H9 (cell line): ENCODE results near the gene DCX. TPM values are rescaled to one million over a fixed set of nuclear protein-coding genes. Genes with fewer than 3 reads are reported as not detected.

ENCODE experiments used
- DNase-seq: peaks from one replicate; pipeline ENCODE4 v3.0.0-alpha.2; 2017
- H2AFZ ChIP-seq: one replicate; pipeline ENCODE4 v1.6.1; 2013; ENCODE audit warnings: mild to moderate bottlenecking, low read length, control low read depth, moderate library complexity
- H2AK5ac ChIP-seq: 2 replicates; pipeline ENCODE4 v1.6.1; 2013; ENCODE audit warnings: low read length, control low read depth, mixed read lengths; ENCODE audit not compliant: insufficient read length
- H2BK120ac ChIP-seq: one replicate; pipeline ENCODE4 v1.6.1; 2013; ENCODE audit warnings: low read depth, mild to moderate bottlenecking, low read length, control low read depth, inconsistent platforms; ENCODE audit not compliant: poor library complexity, severe bottlenecking
- H2BK12ac ChIP-seq: 2 replicates; pipeline ENCODE4 v1.6.1; 2013; ENCODE audit warnings: low read length, control low read depth, mixed read lengths, low read depth; ENCODE audit not compliant: insufficient read length
- H2BK15ac ChIP-seq: 2 replicates; pipeline ENCODE4 v1.6.1; 2013; ENCODE audit warnings: low read depth, low read length, control low read depth
- H2BK20ac ChIP-seq: one replicate; pipeline ENCODE4 v1.6.1; 2013; ENCODE audit warnings: low read depth, mild to moderate bottlenecking, low read length, control low read depth, inconsistent platforms; ENCODE audit not compliant: poor library complexity, severe bottlenecking
- H2BK5ac ChIP-seq: 2 replicates; pipeline ENCODE4 v1.6.1; 2013; ENCODE audit warnings: low read length, control low read depth, mixed read lengths; ENCODE audit not compliant: insufficient read length
- H3K14ac ChIP-seq: 2 replicates; pipeline ENCODE4 v1.6.1; 2013; ENCODE audit warnings: low read length, control low read depth; ENCODE audit not compliant: insufficient read depth
- H3K18ac ChIP-seq: 2 replicates; pipeline ENCODE4 v1.6.1; 2013; ENCODE audit warnings: low read depth, mild to moderate bottlenecking, mixed read lengths, low read length, control low read depth; ENCODE audit not compliant: insufficient read length
- H3K23ac ChIP-seq: 2 replicates; pipeline ENCODE4 v1.6.1; 2013; ENCODE audit warnings: low read length, control low read depth, mixed read lengths, low read depth; ENCODE audit not compliant: insufficient read length
- H3K23me2 ChIP-seq: 2 replicates; pipeline ENCODE4 v1.6.1; 2013; ENCODE audit warnings: low read depth, mild to moderate bottlenecking, mixed read lengths, low read length, control low read depth; ENCODE audit not compliant: insufficient read length, poor library complexity, severe bottlenecking
- H3K27ac ChIP-seq: 2 replicates; pipeline ENCODE4 v1.5.1; 2013; ENCODE audit warnings: low read length, control low read depth, mixed read lengths, low read depth; ENCODE audit not compliant: insufficient read length
- H3K27me3 ChIP-seq: 2 replicates; pipeline ENCODE4 v1.6.1; 2013; ENCODE audit warnings: low read length, control low read depth, inconsistent platforms; ENCODE audit not compliant: insufficient read depth
- H3K4ac ChIP-seq: 2 replicates; pipeline ENCODE4 v1.6.1; 2013; ENCODE audit warnings: low read depth, mild to moderate bottlenecking, control low read depth, inconsistent platforms, low read length, moderate library complexity
- H3K4me1 ChIP-seq: 2 replicates; pipeline ENCODE4 v1.6.1; 2013; ENCODE audit warnings: low read length, control low read depth, inconsistent platforms; ENCODE audit not compliant: insufficient read depth
- H3K4me2 ChIP-seq: 2 replicates; pipeline ENCODE4 v1.6.1; 2013; ENCODE audit warnings: low read length, control low read depth, mixed read lengths; ENCODE audit not compliant: insufficient read length, insufficient read depth
- H3K56ac ChIP-seq: 2 replicates; pipeline ENCODE4 v1.6.1; 2013; ENCODE audit warnings: low read depth, mild to moderate bottlenecking, mixed read lengths, low read length, control low read depth; ENCODE audit not compliant: insufficient read length
- H3K79me1 ChIP-seq: 2 replicates; pipeline ENCODE4 v1.6.1; 2013; ENCODE audit warnings: low read depth, mild to moderate bottlenecking, moderate library complexity, low read length, control low read depth, inconsistent platforms; ENCODE audit not compliant: insufficient read depth, poor library complexity, severe bottlenecking
- H3K79me2 ChIP-seq: 2 replicates; pipeline ENCODE4 v1.6.1; 2013; ENCODE audit warnings: low read length, control low read depth, inconsistent platforms; ENCODE audit not compliant: insufficient read depth
- H3K9ac ChIP-seq: 2 replicates; pipeline ENCODE4 v1.6.1; 2013; ENCODE audit warnings: low read length, control low read depth, mixed read lengths; ENCODE audit not compliant: insufficient read length; ENCODE audit errors: extremely low read depth
- H3K9me3 ChIP-seq: one replicate; pipeline ENCODE4 v1.6.1; 2013; ENCODE audit warnings: low read depth, low read length, inconsistent platforms; ENCODE audit not compliant: control insufficient read depth
- H3T11ph ChIP-seq: one replicate; pipeline ENCODE4 v1.6.1; 2013; ENCODE audit warnings: mild to moderate bottlenecking, low read length, control low read depth, inconsistent platforms
- H4K20me1 ChIP-seq: one replicate; pipeline ENCODE4 v1.6.1; 2013; ENCODE audit not compliant: control insufficient read depth, insufficient read length, insufficient read depth
- H4K5ac ChIP-seq: 2 replicates; pipeline ENCODE4 v1.6.1; 2013; ENCODE audit warnings: low read depth, mild to moderate bottlenecking, mixed read lengths, low read length, control low read depth; ENCODE audit not compliant: insufficient read length
- H4K8ac ChIP-seq: replicated peaks from 2 replicates; pipeline ENCODE4 v1.6.1; 2013; ENCODE audit warnings: low read length, control low read depth, mixed read lengths, low read depth; ENCODE audit not compliant: insufficient read length
- H4K91ac ChIP-seq: 2 replicates; pipeline ENCODE4 v1.6.1; 2013; ENCODE audit warnings: low read depth, mild to moderate bottlenecking, moderate library complexity, mixed read lengths, low read length, control low read depth; ENCODE audit not compliant: insufficient read length
- H3K27ac Mint-ChIP-seq, 3 experiments: 2 replicates in 2 of 3; 3 replicates in 1 of 3; pipeline ENCODE4 v1.8.0; 2020 to 2021; ENCODE audit warnings: mixed read lengths in 3 of 3, mild to moderate bottlenecking in 1 of 3, moderate library complexity in 1 of 3
- H3K27me3 Mint-ChIP-seq: 2 replicates; pipeline ENCODE4 v1.8.0; 2021; ENCODE audit warnings: low read depth, mild to moderate bottlenecking, moderate library complexity, mixed read lengths
- H3K36me3 Mint-ChIP-seq, 3 experiments: 2 replicates in 2 of 3; 3 replicates in 1 of 3; pipeline ENCODE4 v1.8.0; 2020 to 2021; ENCODE audit warnings: low read depth in 3 of 3, mixed read lengths in 3 of 3; ENCODE audit not compliant: insufficient read depth in 1 of 3
- H3K4me1 Mint-ChIP-seq, 2 experiments: 2 replicates each; pipeline ENCODE4 v1.8.0; 2020; ENCODE audit warnings: mixed read lengths in 2 of 2
- H3K4me3 Mint-ChIP-seq, 2 experiments: 2 replicates in 1 of 2; 3 replicates in 1 of 2; pipeline ENCODE4 v1.8.0; 2020 to 2021; ENCODE audit warnings: mild to moderate bottlenecking in 2 of 2, mixed read lengths in 2 of 2, moderate library complexity in 1 of 2
- H3K9me3 Mint-ChIP-seq, 2 experiments: 2 replicates in 1 of 2; 3 replicates in 1 of 2; pipeline ENCODE4 v1.8.0; 2020; ENCODE audit warnings: mild to moderate bottlenecking in 2 of 2, mixed read lengths in 2 of 2, moderate library complexity in 1 of 2
- CTCF ChIP-seq: fragments of 200-600 bp; sonication (generic); conservative IDR thresholded peaks from 3 replicates; pipeline ENCODE4 v1.8.0; 2021; ENCODE audit warnings: antibody characterized with exemption, mild to moderate bottlenecking
- WGBS: extraction: QIAGEN DNeasy Blood & Tissue Kit; methylation state at CpG from one replicate; pipeline ENCODE4 v1.1.7; 2013; ENCODE audit warnings: missing lambda C conversion rate, low lambda C conversion rate, mixed read lengths; ENCODE audit not compliant: insufficient read length; ENCODE audit errors: extremely low coverage; 5-methylcytosine and 5-hydroxymethylcytosine counted together
- total RNA-seq: library from RNA; stranded (reverse); gene quantifications from 2 replicates; pipeline ENCODE4 v1.2.1, GENCODE V29; 2021

Gene DCX
- total RNA-seq, 1 experiment from 2014 or later = 2.0 TPM

GRCh38 chrX:111268506-111268905 is 143.5 kb downstream of the DCX start:
- WGBS = no CpG with 5 or more reads among the region's 2 CpGs
- H2BK120ac ChIP-seq = no peak overlapping the region
- H2BK12ac ChIP-seq = no peak overlapping the region
- no peak overlapping the region for H3K4ac ChIP-seq
- no peak overlapping the region for H3K4me2 ChIP-seq
- H3K27me3 Mint-ChIP-seq = no peaks in the 10 kb centered on the region
- no peak overlapping the region for H3K27ac Mint-ChIP-seq
- H3K14ac ChIP-seq = no peak overlapping the region
- H3K9me3 ChIP-seq = no peaks in the 10 kb centered on the region
- no peak for DNase-seq
- no peak overlapping the region for H2AFZ ChIP-seq
- no peaks in the 10 kb centered on the region for H3K9me3 Mint-ChIP-seq
- no peak overlapping the region for H4K91ac ChIP-seq
- H3K4me1 Mint-ChIP-seq = peaks cover 24 to 29% of the 10 kb centered on the region in 2 experiments
- no peak overlapping the region for H3K56ac ChIP-seq
- no peak overlapping the region for H2BK20ac ChIP-seq
- no peak overlapping the region for H3K27ac ChIP-seq
- H3K36me3 Mint-ChIP-seq = no peaks in the 10 kb centered on the region
- no peak overlapping the region for H4K8ac ChIP-seq
- no peaks in the 10 kb centered on the region for H3K79me2 ChIP-seq
- no peak overlapping the region for H4K5ac ChIP-seq
- H3K23ac ChIP-seq = no peak overlapping the region
- no peak for TF ChIP-seq CTCF
- no peaks in the 10 kb centered on the region for H3K27me3 ChIP-seq
- H3K23me2 ChIP-seq = no peaks in the 10 kb centered on the region
- H2BK15ac ChIP-seq = no peak overlapping the region
- no peaks in the 10 kb centered on the region for H3K79me1 ChIP-seq
- H3K18ac ChIP-seq = no peak overlapping the region
- H2BK5ac ChIP-seq = no peak overlapping the region
- no peak overlapping the region for H3K9ac ChIP-seq
- H2AK5ac ChIP-seq = no peak overlapping the region
- H3K4me3 Mint-ChIP-seq = no peak overlapping the region
- no peak overlapping the region for H3T11ph ChIP-seq
- no peaks in the 10 kb centered on the region for H4K20me1 ChIP-seq
- no peaks in the 10 kb centered on the region; the same call in 1 of the 2 replicates for H3K4me1 ChIP-seq
